ENCODE measurements around the gene NPAS2.

The NPAS2 gene

GRCh38 chr2:100976645-100977391 is 156.9 kb downstream of the NPAS2 start:
- no peaks in the 10 kb centered on the region for H3K9me3 ChIP-seq (ENCODE audit: control insufficient read depth in 2 of 2, low read length in 2 of 2)
- H3K27me3 ChIP-seq (ENCODE audit: control insufficient read depth in 2 of 2, insufficient read depth in 2 of 2, low read length in 2 of 2), result no peaks in the 10 kb centered on the region
- no peak overlapping the region for H3K27ac ChIP-seq (ENCODE audit: low read depth in 2 of 2, low read length in 2 of 2)
- peaks cover 0 to 2% of the 10 kb centered on the region in 2 donors for H3K4me1 ChIP-seq (ENCODE audit: control insufficient read depth in 2 of 2, insufficient read depth in 2 of 2, low read length in 2 of 2)
- no peak overlapping the region for H3K4me3 ChIP-seq (ENCODE audit: low read length in 2 of 2)
- H3K9ac ChIP-seq (ENCODE audit: low read depth in 1 of 2, low read length in 2 of 2), result no peak overlapping the region
- H3K36me3 ChIP-seq (ENCODE audit: control insufficient read depth in 2 of 2, insufficient read depth in 2 of 2, low read length in 2 of 2), result peaks cover 16 to 33% of the 10 kb centered on the region in 2 donors

GRCh38 chr2:100977511-100977910 is 157.6 kb downstream of the NPAS2 start:
- Histone ChIP-seq H3K9ac (ENCODE audit: low read depth in 1 of 2, low read length in 2 of 2) (no peak overlapping the region), H3K4me1 (ENCODE audit: control insufficient read depth in 2 of 2, insufficient read depth in 2 of 2, low read length in 2 of 2) (peaks cover 0 to 2% of the 10 kb centered on the region in 2 donors), H3K9me3 (ENCODE audit: control insufficient read depth in 2 of 2, low read length in 2 of 2) (no peaks in the 10 kb centered on the region), H3K27me3 (ENCODE audit: control insufficient read depth in 2 of 2, insufficient read depth in 2 of 2, low read length in 2 of 2) (no peaks in the 10 kb centered on the region), H3K27ac (ENCODE audit: low read depth in 2 of 2, low read length in 2 of 2) (no peak overlapping the region), H3K4me3 (ENCODE audit: low read length in 2 of 2) (no peak overlapping the region), H3K36me3 (ENCODE audit: control insufficient read depth in 2 of 2, insufficient read depth in 2 of 2, low read length in 2 of 2) (peaks cover 16 to 30% of the 10 kb centered on the region in 2 donors)

GRCh38 chr2:100978582-100979191 is 158.7 kb downstream of the NPAS2 start:
- Histone ChIP-seq H3K27me3 (ENCODE audit: control insufficient read depth in 2 of 2, insufficient read depth in 2 of 2, low read length in 2 of 2) (no peaks in the 10 kb centered on the region), H3K4me1 (ENCODE audit: control insufficient read depth in 2 of 2, insufficient read depth in 2 of 2, low read length in 2 of 2) (peaks cover 0 to 2% of the 10 kb centered on the region in 2 donors), H3K9me3 (ENCODE audit: control insufficient read depth in 2 of 2, low read length in 2 of 2) (no peaks in the 10 kb centered on the region), H3K9ac (ENCODE audit: low read depth in 1 of 2, low read length in 2 of 2) (no peak overlapping the region), H3K4me3 (ENCODE audit: low read length in 2 of 2) (no peak overlapping the region), H3K27ac (ENCODE audit: low read depth in 2 of 2, low read length in 2 of 2) (no peak overlapping the region), H3K36me3 (ENCODE audit: control insufficient read depth in 2 of 2, insufficient read depth in 2 of 2, low read length in 2 of 2) (peaks cover 16 to 28% of the 10 kb centered on the region in 2 donors)

GRCh38 chr2:100980046-100980445 is 160.1 kb downstream of the NPAS2 start:
- no peaks in the 10 kb centered on the region for H3K27me3 ChIP-seq (ENCODE audit: control insufficient read depth in 2 of 2, insufficient read depth in 2 of 2, low read length in 2 of 2)
- peaks cover 9 to 23% of the 10 kb centered on the region in 2 donors for H3K36me3 ChIP-seq (ENCODE audit: control insufficient read depth in 2 of 2, insufficient read depth in 2 of 2, low read length in 2 of 2)
- H3K9me3 ChIP-seq (ENCODE audit: control insufficient read depth in 2 of 2, low read length in 2 of 2), result no peaks in the 10 kb centered on the region
- no peak overlapping the region for H3K27ac ChIP-seq (ENCODE audit: low read depth in 2 of 2, low read length in 2 of 2)
- H3K4me1 ChIP-seq (ENCODE audit: control insufficient read depth in 2 of 2, insufficient read depth in 2 of 2, low read length in 2 of 2), result peaks cover 0 to 2% of the 10 kb centered on the region in 2 donors
- no peak overlapping the region for H3K4me3 ChIP-seq (ENCODE audit: low read length in 2 of 2)
- no peak overlapping the region for H3K9ac ChIP-seq (ENCODE audit: low read depth in 1 of 2, low read length in 2 of 2)

GRCh38 chr2:100981011-100981410 is 161.1 kb downstream of the NPAS2 start:
- Histone ChIP-seq H3K9me3 (ENCODE audit: control insufficient read depth in 2 of 2, low read length in 2 of 2) (no peaks in the 10 kb centered on the region), H3K9ac (ENCODE audit: low read depth in 1 of 2, low read length in 2 of 2) (no peak overlapping the region), H3K27ac (ENCODE audit: low read depth in 2 of 2, low read length in 2 of 2) (no peak overlapping the region), H3K27me3 (ENCODE audit: control insufficient read depth in 2 of 2, insufficient read depth in 2 of 2, low read length in 2 of 2) (no peaks in the 10 kb centered on the region), H3K4me3 (ENCODE audit: low read length in 2 of 2) (no peak overlapping the region), H3K4me1 (ENCODE audit: control insufficient read depth in 2 of 2, insufficient read depth in 2 of 2, low read length in 2 of 2) (peaks cover 0 to 2% of the 10 kb centered on the region in 2 donors), H3K36me3 (ENCODE audit: control insufficient read depth in 2 of 2, insufficient read depth in 2 of 2, low read length in 2 of 2) (peaks cover 1 to 17% of the 10 kb centered on the region in 2 donors)

- Histone ChIP-seq H3K9me3 (ENCODE audit: control insufficient read depth in 2 of 2, low read length in 2 of 2) (no peaks in the 10 kb centered on the region), H3K4me3 (ENCODE audit: low read length in 2 of 2) (no peak overlapping the region), H3K27me3 (ENCODE audit: control insufficient read depth in 2 of 2, insufficient read depth in 2 of 2, low read length in 2 of 2) (no peaks in the 10 kb centered on the region), H3K36me3 (ENCODE audit: control insufficient read depth in 2 of 2, insufficient read depth in 2 of 2, low read length in 2 of 2) (peaks cover 0 to 12% of the 10 kb centered on the region in 2 donors), H3K27ac (ENCODE audit: low read depth in 2 of 2, low read length in 2 of 2) (no peak overlapping the region), H3K4me1 (ENCODE audit: control insufficient read depth in 2 of 2, insufficient read depth in 2 of 2, low read length in 2 of 2) (no peaks in the 10 kb centered on the region), H3K9ac (ENCODE audit: low read depth in 1 of 2, low read length in 2 of 2) (no peak overlapping the region)
Measured at GRCh38 chr2:100982431-100982861, 162.5 kb downstream of the NPAS2 start.

GRCh38 chr2:100983201-100983600 is 163.3 kb downstream of the NPAS2 start:
- no peaks in the 10 kb centered on the region for H3K9me3 ChIP-seq (ENCODE audit: control insufficient read depth in 2 of 2, low read length in 2 of 2)
- no peak overlapping the region for H3K9ac ChIP-seq (ENCODE audit: low read depth in 1 of 2, low read length in 2 of 2)
- no peaks in the 10 kb centered on the region for H3K27me3 ChIP-seq (ENCODE audit: control insufficient read depth in 2 of 2, insufficient read depth in 2 of 2, low read length in 2 of 2)
- H3K27ac ChIP-seq (ENCODE audit: low read depth in 2 of 2, low read length in 2 of 2), result no peak overlapping the region
- H3K4me1 ChIP-seq (ENCODE audit: control insufficient read depth in 2 of 2, insufficient read depth in 2 of 2, low read length in 2 of 2), result no peaks in the 10 kb centered on the region
- peaks cover 0 to 8% of the 10 kb centered on the region in 2 donors for H3K36me3 ChIP-seq (ENCODE audit: control insufficient read depth in 2 of 2, insufficient read depth in 2 of 2, low read length in 2 of 2)
- no peak overlapping the region for H3K4me3 ChIP-seq (ENCODE audit: low read length in 2 of 2)

GRCh38 chr2:100983684-100984310 is 163.9 kb downstream of the NPAS2 start:
- H3K4me3 ChIP-seq (ENCODE audit: low read length in 2 of 2), result no peak overlapping the region
- H3K27me3 ChIP-seq (ENCODE audit: control insufficient read depth in 2 of 2, insufficient read depth in 2 of 2, low read length in 2 of 2), result no peaks in the 10 kb centered on the region
- no peak overlapping the region for H3K9ac ChIP-seq (ENCODE audit: low read depth in 1 of 2, low read length in 2 of 2)
- no peaks in the 10 kb centered on the region for H3K9me3 ChIP-seq (ENCODE audit: control insufficient read depth in 2 of 2, low read length in 2 of 2)
- H3K36me3 ChIP-seq (ENCODE audit: control insufficient read depth in 2 of 2, insufficient read depth in 2 of 2, low read length in 2 of 2), result peaks cover 0 to 2% of the 10 kb centered on the region in 2 donors
- H3K27ac ChIP-seq (ENCODE audit: low read depth in 2 of 2, low read length in 2 of 2), result no peak overlapping the region
- H3K4me1 ChIP-seq (ENCODE audit: control insufficient read depth in 2 of 2, insufficient read depth in 2 of 2, low read length in 2 of 2), result no peaks in the 10 kb centered on the region

- H3K27me3 ChIP-seq (ENCODE audit: control insufficient read depth in 2 of 2, insufficient read depth in 2 of 2, low read length in 2 of 2), result no peaks in the 10 kb centered on the region
- no peak overlapping the region for H3K9ac ChIP-seq (ENCODE audit: low read depth in 1 of 2, low read length in 2 of 2)
- H3K9me3 ChIP-seq (ENCODE audit: control insufficient read depth in 2 of 2, low read length in 2 of 2), result no peaks in the 10 kb centered on the region
- H3K36me3 ChIP-seq (ENCODE audit: control insufficient read depth in 2 of 2, insufficient read depth in 2 of 2, low read length in 2 of 2), result no peaks in the 10 kb centered on the region
- H3K27ac ChIP-seq (ENCODE audit: low read depth in 2 of 2, low read length in 2 of 2), result no peak overlapping the region
- no peaks in the 10 kb centered on the region for H3K4me1 ChIP-seq (ENCODE audit: control insufficient read depth in 2 of 2, insufficient read depth in 2 of 2, low read length in 2 of 2)
- H3K4me3 ChIP-seq (ENCODE audit: low read length in 2 of 2), result no peak overlapping the region
Measured at GRCh38 chr2:100984892-100985307, 165.0 kb downstream of the NPAS2 start.

- Histone ChIP-seq H3K4me1 (ENCODE audit: control insufficient read depth in 2 of 2, insufficient read depth in 2 of 2, low read length in 2 of 2) (no peaks in the 10 kb centered on the region), H3K9ac (ENCODE audit: low read depth in 1 of 2, low read length in 2 of 2) (no peak overlapping the region), H3K27ac (ENCODE audit: low read depth in 2 of 2, low read length in 2 of 2) (no peak overlapping the region), H3K36me3 (ENCODE audit: control insufficient read depth in 2 of 2, insufficient read depth in 2 of 2, low read length in 2 of 2) (peaks cover 0 to 5% of the 10 kb centered on the region in 2 donors), H3K9me3 (ENCODE audit: control insufficient read depth in 2 of 2, low read length in 2 of 2) (no peaks in the 10 kb centered on the region), H3K4me3 (ENCODE audit: low read length in 2 of 2) (no peak overlapping the region), H3K27me3 (ENCODE audit: control insufficient read depth in 2 of 2, insufficient read depth in 2 of 2, low read length in 2 of 2) (no peaks in the 10 kb centered on the region)
Measured at GRCh38 chr2:100986157-100986556, 166.2 kb downstream of the NPAS2 start.
